HL-60/S4 treated with retinoic acid at 250 ng/mL for 4 days and 3 days (cell line): ENCODE measurements around the gene CD82.
"Not testable (repeated sequence)": the region's sequence is repeated elsewhere in the genome, so short reads cannot be mapped to it uniquely, and the experiment has no call there.

Experiments
- in situ Hi-C: fragments of 300-500 bp; cut with MboI; formaldehyde crosslinking; loops from 2 replicates; pipeline ENCODE4 v1.7.0; 2022; ENCODE audit warnings: low sequenced_read_pairs

The CD82 gene

GRCh38 chr11:44652901-44653644 lies 87.6 kb downstream of the CD82 start:
- in situ Hi-C loops, result no loop called here

GRCh38 chr11:44654057-44654456 lies 88.6 kb downstream of the CD82 start:
- in situ Hi-C loops, result no loop called here

GRCh38 chr11:44654596-44654995 lies 89.1 kb downstream of the CD82 start:
- in situ Hi-C loops, result no loop called here

GRCh38 chr11:44657836-44658505 lies 92.5 kb downstream of the CD82 start:
- in situ Hi-C loops, result no loop called here

GRCh38 chr11:44658506-44658850 lies 93.0 kb downstream of the CD82 start:
- in situ Hi-C loops, result no loop called here

- in situ Hi-C loops, result no loop called here
Observed at GRCh38 chr11:44659641-44660040, 94.2 kb downstream of the CD82 start.

GRCh38 chr11:44660535-44660934 lies 95.1 kb downstream of the CD82 start:
- in situ Hi-C loops, result not testable (repeated sequence)

- in situ Hi-C loops, result no loop called here
Observed at GRCh38 chr11:44661311-44661717, 95.9 kb downstream of the CD82 start.
